ENCODE results near the gene CACNA2D2. TPM values are rescaled to one million over a fixed set of nuclear protein-coding genes. Genes with fewer than 3 reads are reported as not detected.

CACNA2D2 gene
- total RNA-seq, 2 donors from 2014 or later, result 1.3 TPM

DNA sequence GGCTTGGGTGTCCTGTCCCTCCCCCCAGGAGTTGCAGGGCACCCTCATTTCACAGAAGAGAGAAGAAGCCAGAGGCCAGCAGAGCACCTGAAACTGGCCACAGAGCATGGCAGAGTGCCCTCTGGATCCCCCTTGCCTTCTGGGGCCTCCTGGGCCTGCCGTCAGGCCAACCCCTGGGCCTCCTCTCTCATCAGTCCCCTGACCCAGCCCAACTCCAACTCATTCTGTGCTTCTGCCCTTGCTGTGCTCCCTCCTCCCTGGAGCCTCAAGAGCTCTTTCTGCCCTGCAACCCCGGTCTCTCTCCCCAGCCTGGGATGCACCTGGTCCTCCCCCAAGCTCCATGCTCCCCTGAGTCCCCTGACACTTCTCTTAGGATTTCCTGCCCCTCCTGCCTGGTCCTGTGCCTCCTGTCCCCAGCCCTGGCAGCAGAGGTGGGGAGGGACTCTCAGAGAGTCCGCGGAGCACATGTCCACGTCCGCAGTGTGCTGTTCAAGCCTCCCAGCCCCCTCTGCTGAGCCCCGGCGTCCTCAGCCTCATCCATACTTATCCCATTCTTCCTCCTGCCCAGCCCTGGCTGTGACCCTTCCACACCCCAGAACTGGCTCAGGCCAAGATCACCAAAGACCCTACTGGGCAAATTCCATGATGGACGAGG is 30.5 kb upstream of the CACNA2D2 start:
- H3K4me1 ChIP-seq, result no peaks in the 10 kb centered on the region
- no peak for TF ChIP-seq POLR2A (IDR thresholded peaks at IDR 0.05)
- TF ChIP-seq, protein P1, sequence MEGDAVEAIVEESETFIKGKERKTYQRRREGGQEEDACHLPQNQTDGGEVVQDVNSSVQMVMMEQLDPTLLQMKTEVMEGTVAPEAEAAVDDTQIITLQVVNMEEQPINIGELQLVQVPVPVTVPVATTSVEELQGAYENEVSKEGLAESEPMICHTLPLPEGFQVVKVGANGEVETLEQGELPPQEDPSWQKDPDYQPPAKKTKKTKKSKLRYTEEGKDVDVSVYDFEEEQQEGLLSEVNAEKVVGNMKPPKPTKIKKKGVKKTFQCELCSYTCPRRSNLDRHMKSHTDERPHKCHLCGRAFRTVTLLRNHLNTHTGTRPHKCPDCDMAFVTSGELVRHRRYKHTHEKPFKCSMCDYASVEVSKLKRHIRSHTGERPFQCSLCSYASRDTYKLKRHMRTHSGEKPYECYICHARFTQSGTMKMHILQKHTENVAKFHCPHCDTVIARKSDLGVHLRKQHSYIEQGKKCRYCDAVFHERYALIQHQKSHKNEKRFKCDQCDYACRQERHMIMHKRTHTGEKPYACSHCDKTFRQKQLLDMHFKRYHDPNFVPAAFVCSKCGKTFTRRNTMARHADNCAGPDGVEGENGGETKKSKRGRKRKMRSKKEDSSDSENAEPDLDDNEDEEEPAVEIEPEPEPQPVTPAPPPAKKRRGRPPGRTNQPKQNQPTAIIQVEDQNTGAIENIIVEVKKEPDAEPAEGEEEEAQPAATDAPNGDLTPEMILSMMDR (IDR thresholded peaks at IDR 0.05), result no peak
- no peak overlapping the region for H3K27ac ChIP-seq
- ATAC-seq (no peak), DNase-seq (no peak)
- no peaks in the 10 kb centered on the region for H3K27me3 ChIP-seq
- H3K36me3 ChIP-seq (replicated peaks in 1 of 2; ENCODE audit: insufficient read depth in 1 of 2, low read depth in 2 of 2), result no peaks in the 10 kb centered on the region
- 68 to 76% methylated on average over 9 of the region's 9 CpGs for WGBS, 2 donors
- intact Hi-C loops (cut with DNase I), result no loop called here
- H3K4me3 ChIP-seq, result no peak overlapping the region
- H3K9me3 ChIP-seq, result no peaks in the 10 kb centered on the region

DNA sequence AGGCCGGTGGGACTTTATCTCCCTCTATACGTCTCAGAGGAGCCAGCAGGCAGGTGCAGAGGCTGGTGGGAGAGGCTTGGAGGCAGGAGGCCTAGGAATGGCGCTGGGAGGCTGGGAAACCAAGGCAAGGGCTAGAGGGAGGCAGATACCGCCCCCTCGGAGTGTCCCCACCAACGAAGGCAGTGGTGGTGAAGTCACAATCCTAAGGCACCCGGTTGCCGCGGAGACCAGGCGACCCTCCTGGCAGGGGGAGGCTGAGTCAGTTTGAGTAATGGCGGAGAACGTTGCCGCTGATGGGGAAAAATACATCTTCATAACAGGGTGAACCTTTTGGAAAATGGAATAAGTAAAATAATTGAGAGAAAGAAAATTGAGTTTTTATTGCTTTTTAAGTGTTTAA is 29.9 kb upstream of the CACNA2D2 start:
- no peak for ATAC-seq
- DNase-seq, result no peak
- TF ChIP-seq POLR2A (IDR thresholded peaks at IDR 0.05), result no peak
- TF ChIP-seq, protein P1 (IDR thresholded peaks at IDR 0.05), result no peak
- no peak overlapping the region for H3K27ac ChIP-seq
- H3K4me1 ChIP-seq, result no peaks in the 10 kb centered on the region
- 67 to 72% methylated on average over 13 of the region's 13 CpGs for WGBS, 2 donors
- no peaks in the 10 kb centered on the region for H3K9me3 ChIP-seq
- H3K27me3 ChIP-seq, result no peaks in the 10 kb centered on the region
- intact Hi-C loops (cut with DNase I), result no loop called here
- H3K36me3 ChIP-seq (replicated peaks in 1 of 2; ENCODE audit: insufficient read depth in 1 of 2, low read depth in 2 of 2), result no peaks in the 10 kb centered on the region
- H3K4me3 ChIP-seq, result no peak overlapping the region

DNA sequence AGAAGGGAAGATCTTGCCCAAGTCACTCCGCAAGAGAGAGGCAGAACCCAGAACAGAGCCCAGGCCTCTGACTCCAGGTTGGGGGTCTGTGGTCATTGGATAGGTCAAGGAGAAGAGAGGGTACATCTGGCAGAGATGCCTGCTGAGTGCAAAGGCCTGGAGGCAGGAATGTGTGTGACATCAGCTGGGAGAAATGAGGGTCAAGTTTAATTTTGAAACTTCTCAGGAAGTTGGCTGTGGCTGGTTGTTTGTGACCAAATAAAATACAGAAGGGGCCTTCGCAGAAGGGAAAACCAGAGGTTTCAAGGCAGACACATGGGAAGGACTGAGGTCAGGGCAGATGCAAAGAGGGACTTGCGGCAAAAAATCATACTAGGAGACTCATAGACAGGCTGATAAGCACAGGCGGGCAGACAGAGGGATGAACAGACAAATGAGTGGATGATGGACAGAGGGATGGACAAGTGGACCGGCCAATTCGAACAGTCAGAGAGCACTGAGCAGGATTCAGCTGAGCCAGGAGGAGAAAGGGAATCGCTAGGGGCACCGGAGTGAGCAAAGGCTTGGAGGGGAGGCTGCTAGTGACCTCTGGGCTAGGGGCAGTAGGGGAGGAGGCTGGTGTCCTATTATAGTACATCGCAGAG is 28.8 kb upstream of the CACNA2D2 start:
- TF ChIP-seq, protein P1 (IDR thresholded peaks at IDR 0.05), result no peak
- TF ChIP-seq POLR2A (IDR thresholded peaks at IDR 0.05), result no peak
- H3K27ac ChIP-seq, result no peak overlapping the region

GRCh38 chr3:50531201-50531600 is 27.8 kb upstream of the CACNA2D2 start:
- DNase-seq (no peak), ATAC-seq (no peak)
- H3K27me3 ChIP-seq, result no peaks in the 10 kb centered on the region
- no peak overlapping the region for H3K27ac ChIP-seq
- no peak for TF ChIP-seq POLR2A (IDR thresholded peaks at IDR 0.05)
- TF ChIP-seq, protein P1 (IDR thresholded peaks at IDR 0.05), result no peak
- H3K9me3 ChIP-seq, result no peaks in the 10 kb centered on the region
- no peak overlapping the region for H3K4me3 ChIP-seq
- WGBS, 2 donors, result 84 to 92% methylated on average over 4 of the region's 4 CpGs
- H3K36me3 ChIP-seq (replicated peaks in 1 of 2; ENCODE audit: insufficient read depth in 1 of 2, low read depth in 2 of 2), result no peaks in the 10 kb centered on the region
- intact Hi-C loops (cut with DNase I), result no loop called here
- H3K4me1 ChIP-seq, result no peaks in the 10 kb centered on the region

More for the DNA sequence above, 28.8 kb upstream of the CACNA2D2 start:
- no peaks in the 10 kb centered on the region for H3K36me3 ChIP-seq (replicated peaks in 1 of 2; ENCODE audit: insufficient read depth in 1 of 2, low read depth in 2 of 2)
- no peaks in the 10 kb centered on the region for H3K9me3 ChIP-seq
- DNase-seq, result no peak
- H3K27me3 ChIP-seq, result no peaks in the 10 kb centered on the region
- ATAC-seq, result no peak
- intact Hi-C loops (cut with DNase I), result no loop called here
- 80 to 88% methylated on average over 9 of the region's 9 CpGs for WGBS, 2 donors
- H3K4me1 ChIP-seq, result no peaks in the 10 kb centered on the region
- H3K4me3 ChIP-seq, result no peak overlapping the region

Data from body of pancreas (tissue), 4 donors.